HepG2 (cell line): ENCODE data around the gene CPVL. TPM values are rescaled to one million over a fixed set of nuclear protein-coding genes. Genes with fewer than 3 reads are reported as not detected.

Experiments
- ATAD3A ChIP-seq: sonication (generic); formaldehyde crosslinking; IDR thresholded peaks from 2 replicates; pipeline ENCODE4 v1.4.0; 2020; ENCODE audit warnings: missing genetic modification reagents
- ATRX ChIP-seq: sonication (generic); formaldehyde crosslinking; IDR thresholded peaks from 2 replicates; pipeline ENCODE4 v1.4.0; 2020; ENCODE audit warnings: missing genetic modification reagents, borderline replicate concordance
- DMAP1 ChIP-seq: IDR thresholded peaks from 2 replicates; pipeline ENCODE4 v1.6.1; 2016
- DNMT3B ChIP-seq: conservative IDR thresholded peaks from 2 replicates; pipeline ENCODE4 v1.6.1; 2016; ENCODE audit warnings: missing biosample characterization, control low read depth
- GTF3A ChIP-seq: sonication (generic); formaldehyde crosslinking; conservative IDR thresholded peaks from 2 replicates; pipeline ENCODE4 v1.4.0; 2020; ENCODE audit warnings: mild to moderate bottlenecking, missing genetic modification reagents
- HNF4G ChIP-seq, 2 experiments: sonication (generic) in 1 of 2; formaldehyde crosslinking in 1 of 2; IDR thresholded peaks; 2 replicates each; pipeline versions ENCODE4 v1.4.0 to v1.6.1; 2011 to 2020; ENCODE audit warnings: borderline replicate concordance in 2 of 2, low read depth in 2 of 2, mild to moderate bottlenecking in 2 of 2, low read length in 1 of 2, missing genetic modification reagents in 1 of 2, moderate library complexity in 1 of 2
- KLF11 ChIP-seq: IDR thresholded peaks from 2 replicates; pipeline ENCODE4 v1.6.1; 2016; ENCODE audit warnings: missing compliant biosample characterization
- KLF9 ChIP-seq: IDR thresholded peaks from 2 replicates; pipeline ENCODE4 v1.6.1; 2016; ENCODE audit warnings: low read depth
- MYC ChIP-seq: sonication (generic); formaldehyde crosslinking; IDR thresholded peaks from 2 replicates; pipeline ENCODE4 v1.9.0; 2021; ENCODE audit warnings: missing genetic modification reagents, borderline replicate concordance
- SP140L ChIP-seq: sonication (generic); formaldehyde crosslinking; IDR thresholded peaks from 2 replicates; pipeline ENCODE4 v1.4.0; 2020; ENCODE audit warnings: missing genetic modification reagents, borderline replicate concordance
- STAT5B ChIP-seq: sonication (generic); formaldehyde crosslinking; IDR thresholded peaks from 2 replicates; pipeline ENCODE4 v1.4.0; 2020; ENCODE audit warnings: missing genetic modification reagents
- ZBTB21 ChIP-seq: sonication (generic); formaldehyde crosslinking; IDR thresholded peaks from 2 replicates; pipeline ENCODE4 v1.4.0; 2020; ENCODE audit warnings: missing genetic modification reagents
- ZNF138 ChIP-seq: sonication (generic); formaldehyde crosslinking; IDR thresholded peaks from 2 replicates; pipeline ENCODE4 v1.5.0; 2020; ENCODE audit warnings: mild to moderate bottlenecking, low read depth, missing genetic modification reagents
- ZNF24 ChIP-seq: fragments of 450-650 bp; IDR thresholded peaks from 2 replicates; pipeline ENCODE4 v1.6.1; 2017; ENCODE audit warnings: antibody characterized with exemption, mild to moderate bottlenecking
- ZNF282 ChIP-seq: fragments of 450-650 bp; IDR thresholded peaks from 2 replicates; pipeline ENCODE4 v1.6.1; 2018; ENCODE audit not compliant: partially characterized antibody
- ZNF292 ChIP-seq: sonication (generic); formaldehyde crosslinking; IDR thresholded peaks from 2 replicates; pipeline ENCODE4 v1.8.1; 2022; ENCODE audit warnings: mild to moderate bottlenecking, low read depth, missing genetic modification reagents, borderline replicate concordance
- ZNF350 ChIP-seq: sonication (generic); formaldehyde crosslinking; IDR thresholded peaks from 2 replicates; pipeline ENCODE4 v1.4.0; 2020; ENCODE audit warnings: mild to moderate bottlenecking, low read depth, missing genetic modification reagents, borderline replicate concordance
- ZNF557 ChIP-seq: sonication (generic); formaldehyde crosslinking; IDR thresholded peaks from 2 replicates; pipeline ENCODE4 v1.4.0; 2020; ENCODE audit warnings: missing genetic modification reagents
- polyA plus RNA-seq, 8 experiments: library from polyadenylated mRNA; depleted of rRNA in 3 of 8; stranded (reverse) in 7 of 8; unstranded in 1 of 8; fragments of >200 nt; fragmentation: Illumina TruSeq in 4 of 8; extraction: Trizol in 4 of 8; gene quantifications; 2 replicates each; pipeline versions ENCODE4 v1.2.1 to v1.2.3, GENCODE V29; 2011 to 2016; ENCODE audit warnings: low read depth in 4 of 8, missing spikeins in 1 of 8, mixed read lengths in 1 of 8; ENCODE audit not compliant: insufficient read depth in 1 of 8
- total RNA-seq, 5 experiments: library from RNA; depleted of rRNA; stranded (reverse); fragments of >200 nt; fragmentation: Illumina TruSeq; extraction: Trizol; gene quantifications; 2 replicates each; pipeline ENCODE4 v1.2.3, GENCODE V29; 2016; ENCODE audit warnings: low read depth in 1 of 5
- TF ChIP-seq, protein P1 (sequence below): IDR thresholded peaks from 2 replicates; pipeline ENCODE4 v1.6.1; 2016
- TF ChIP-seq, protein P2 (sequence below): sonication (generic); formaldehyde crosslinking; IDR thresholded peaks from 2 replicates; pipeline ENCODE4 v1.4.0; 2020; ENCODE audit warnings: missing genetic modification reagents
- TF ChIP-seq, protein P3 (sequence below): IDR thresholded peaks from 2 replicates; pipeline ENCODE4 v1.6.1; 2018; ENCODE audit warnings: missing genetic modification reagents
- TF ChIP-seq, protein P4 (sequence below): sonication (generic); formaldehyde crosslinking; IDR thresholded peaks from 2 replicates; pipeline ENCODE4 v1.9.0; 2022; ENCODE audit warnings: missing genetic modification reagents, mild to moderate bottlenecking, borderline replicate concordance
- TF ChIP-seq, protein P5 (sequence below): sonication (generic); formaldehyde crosslinking; IDR thresholded peaks from 2 replicates; pipeline ENCODE4 v1.8.0; 2022; ENCODE audit warnings: mild to moderate bottlenecking, missing genetic modification reagents

The CPVL gene
- total and polyA plus RNA-seq, 2 of the 13 experiments (the other 11 are each of a cell fraction or from before 2014, with no cell fraction given) = 59.2 to 294 TPM

GRCh38 chr7:29190349-29191045, 44.2 kb upstream of the CPVL start (continued):
- TF ChIP-seq, protein P1, sequence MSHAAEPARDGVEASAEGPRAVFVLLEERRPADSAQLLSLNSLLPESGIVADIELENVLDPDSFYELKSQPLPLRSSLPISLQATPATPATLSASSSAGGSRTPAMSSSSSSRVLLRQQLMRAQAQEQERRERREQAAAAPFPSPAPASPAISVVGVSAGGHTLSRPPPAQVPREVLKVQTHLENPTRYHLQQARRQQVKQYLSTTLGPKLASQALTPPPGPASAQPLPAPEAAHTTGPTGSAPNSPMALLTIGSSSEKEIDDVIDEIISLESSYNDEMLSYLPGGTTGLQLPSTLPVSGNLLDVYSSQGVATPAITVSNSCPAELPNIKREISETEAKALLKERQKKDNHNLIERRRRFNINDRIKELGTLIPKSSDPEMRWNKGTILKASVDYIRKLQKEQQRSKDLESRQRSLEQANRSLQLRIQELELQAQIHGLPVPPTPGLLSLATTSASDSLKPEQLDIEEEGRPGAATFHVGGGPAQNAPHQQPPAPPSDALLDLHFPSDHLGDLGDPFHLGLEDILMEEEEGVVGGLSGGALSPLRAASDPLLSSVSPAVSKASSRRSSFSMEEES (CRISPR knock-in tag) = peak; percentile 96
- TF ChIP-seq, protein P2, sequence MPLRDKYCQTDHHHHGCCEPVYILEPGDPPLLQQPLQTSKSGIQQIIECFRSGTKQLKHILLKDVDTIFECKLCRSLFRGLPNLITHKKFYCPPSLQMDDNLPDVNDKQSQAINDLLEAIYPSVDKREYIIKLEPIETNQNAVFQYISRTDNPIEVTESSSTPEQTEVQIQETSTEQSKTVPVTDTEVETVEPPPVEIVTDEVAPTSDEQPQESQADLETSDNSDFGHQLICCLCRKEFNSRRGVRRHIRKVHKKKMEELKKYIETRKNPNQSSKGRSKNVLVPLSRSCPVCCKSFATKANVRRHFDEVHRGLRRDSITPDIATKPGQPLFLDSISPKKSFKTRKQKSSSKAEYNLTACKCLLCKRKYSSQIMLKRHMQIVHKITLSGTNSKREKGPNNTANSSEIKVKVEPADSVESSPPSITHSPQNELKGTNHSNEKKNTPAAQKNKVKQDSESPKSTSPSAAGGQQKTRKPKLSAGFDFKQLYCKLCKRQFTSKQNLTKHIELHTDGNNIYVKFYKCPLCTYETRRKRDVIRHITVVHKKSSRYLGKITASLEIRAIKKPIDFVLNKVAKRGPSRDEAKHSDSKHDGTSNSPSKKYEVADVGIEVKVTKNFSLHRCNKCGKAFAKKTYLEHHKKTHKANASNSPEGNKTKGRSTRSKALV (CRISPR knock-in tag) = no peak
- TF ChIP-seq STAT5B (no peak), ZBTB21 (CRISPR knock-in tag) (no peak), ZNF282 (no peak), ZNF350 (CRISPR knock-in tag) (no peak), GTF3A (CRISPR knock-in tag) (no peak), HNF4G (IDR thresholded peaks at IDR 0.05; ENCODE audit: borderline replicate concordance, low read depth, low read length) (0 out of 2 replicates have a peak, but pooled peaks have one; percentile 19), HNF4G (CRISPR knock-in tag; IDR thresholded peaks at IDR 0.05; ENCODE audit: borderline replicate concordance, low read depth) (no peak; the same call in 1 of the 2 replicates), ZNF138 (CRISPR knock-in tag) (no peak), ATRX (CRISPR knock-in tag) (no peak), ZNF292 (no peak), MYC (CRISPR knock-in tag) (no peak), KLF9 (CRISPR knock-in tag) (no peak), DMAP1 (CRISPR knock-in tag) (no peak; the same call in 1 of the 2 replicates), ATAD3A (CRISPR knock-in tag) (no peak), SP140L (CRISPR knock-in tag) (no peak), ZNF24 (no peak), DNMT3B (CRISPR knock-in tag) (no peak), KLF11 (CRISPR knock-in tag) (no peak), ZNF557 (CRISPR knock-in tag) (no peak)
- TF ChIP-seq, protein P3, sequence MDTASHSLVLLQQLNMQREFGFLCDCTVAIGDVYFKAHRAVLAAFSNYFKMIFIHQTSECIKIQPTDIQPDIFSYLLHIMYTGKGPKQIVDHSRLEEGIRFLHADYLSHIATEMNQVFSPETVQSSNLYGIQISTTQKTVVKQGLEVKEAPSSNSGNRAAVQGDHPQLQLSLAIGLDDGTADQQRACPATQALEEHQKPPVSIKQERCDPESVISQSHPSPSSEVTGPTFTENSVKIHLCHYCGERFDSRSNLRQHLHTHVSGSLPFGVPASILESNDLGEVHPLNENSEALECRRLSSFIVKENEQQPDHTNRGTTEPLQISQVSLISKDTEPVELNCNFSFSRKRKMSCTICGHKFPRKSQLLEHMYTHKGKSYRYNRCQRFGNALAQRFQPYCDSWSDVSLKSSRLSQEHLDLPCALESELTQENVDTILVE (CRISPR knock-in tag) = 0 out of 2 replicates have a peak, but pooled peaks have one; percentile 31
- TF ChIP-seq, protein P4, sequence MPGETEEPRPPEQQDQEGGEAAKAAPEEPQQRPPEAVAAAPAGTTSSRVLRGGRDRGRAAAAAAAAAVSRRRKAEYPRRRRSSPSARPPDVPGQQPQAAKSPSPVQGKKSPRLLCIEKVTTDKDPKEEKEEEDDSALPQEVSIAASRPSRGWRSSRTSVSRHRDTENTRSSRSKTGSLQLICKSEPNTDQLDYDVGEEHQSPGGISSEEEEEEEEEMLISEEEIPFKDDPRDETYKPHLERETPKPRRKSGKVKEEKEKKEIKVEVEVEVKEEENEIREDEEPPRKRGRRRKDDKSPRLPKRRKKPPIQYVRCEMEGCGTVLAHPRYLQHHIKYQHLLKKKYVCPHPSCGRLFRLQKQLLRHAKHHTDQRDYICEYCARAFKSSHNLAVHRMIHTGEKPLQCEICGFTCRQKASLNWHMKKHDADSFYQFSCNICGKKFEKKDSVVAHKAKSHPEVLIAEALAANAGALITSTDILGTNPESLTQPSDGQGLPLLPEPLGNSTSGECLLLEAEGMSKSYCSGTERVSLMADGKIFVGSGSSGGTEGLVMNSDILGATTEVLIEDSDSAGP (CRISPR knock-in tag) = 0 out of 2 replicates have a peak, but pooled peaks have one; percentile 5
- TF ChIP-seq, protein P5, sequence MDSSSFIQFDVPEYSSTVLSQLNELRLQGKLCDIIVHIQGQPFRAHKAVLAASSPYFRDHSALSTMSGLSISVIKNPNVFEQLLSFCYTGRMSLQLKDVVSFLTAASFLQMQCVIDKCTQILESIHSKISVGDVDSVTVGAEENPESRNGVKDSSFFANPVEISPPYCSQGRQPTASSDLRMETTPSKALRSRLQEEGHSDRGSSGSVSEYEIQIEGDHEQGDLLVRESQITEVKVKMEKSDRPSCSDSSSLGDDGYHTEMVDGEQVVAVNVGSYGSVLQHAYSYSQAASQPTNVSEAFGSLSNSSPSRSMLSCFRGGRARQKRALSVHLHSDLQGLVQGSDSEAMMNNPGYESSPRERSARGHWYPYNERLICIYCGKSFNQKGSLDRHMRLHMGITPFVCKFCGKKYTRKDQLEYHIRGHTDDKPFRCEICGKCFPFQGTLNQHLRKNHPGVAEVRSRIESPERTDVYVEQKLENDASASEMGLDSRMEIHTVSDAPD = 0 out of 2 replicates have a peak, but pooled peaks have one; percentile 27
